ENCODE measurements around the gene PHOX2A. TPM values are rescaled to one million over a fixed set of nuclear protein-coding genes. Genes with fewer than 3 reads are reported as not detected.

PHOX2A gene
- total RNA-seq, 1 experiment from 2014 or later: not detected

- Histone ChIP-seq H3K27me3 (replicated peaks; ENCODE audit: control insufficient read depth, insufficient read depth, low read length) (no peaks in the 10 kb centered on the region), H3K4me3 (ENCODE audit: low read depth, low read length) (no peak overlapping the region), H3K36me3 (ENCODE audit: control insufficient read depth, insufficient read depth, low read length) (peaks cover 22% of the 10 kb centered on the region), H3K4me1 (peaks cover 8% of the 10 kb centered on the region), H3K9me3 (no peaks in the 10 kb centered on the region)
- H3K36me3 Mint-ChIP-seq (ENCODE audit: insufficient read depth, unreplicated experiment): peaks cover 91% of the 10 kb centered on the region
- TF ChIP-seq, protein P1, sequence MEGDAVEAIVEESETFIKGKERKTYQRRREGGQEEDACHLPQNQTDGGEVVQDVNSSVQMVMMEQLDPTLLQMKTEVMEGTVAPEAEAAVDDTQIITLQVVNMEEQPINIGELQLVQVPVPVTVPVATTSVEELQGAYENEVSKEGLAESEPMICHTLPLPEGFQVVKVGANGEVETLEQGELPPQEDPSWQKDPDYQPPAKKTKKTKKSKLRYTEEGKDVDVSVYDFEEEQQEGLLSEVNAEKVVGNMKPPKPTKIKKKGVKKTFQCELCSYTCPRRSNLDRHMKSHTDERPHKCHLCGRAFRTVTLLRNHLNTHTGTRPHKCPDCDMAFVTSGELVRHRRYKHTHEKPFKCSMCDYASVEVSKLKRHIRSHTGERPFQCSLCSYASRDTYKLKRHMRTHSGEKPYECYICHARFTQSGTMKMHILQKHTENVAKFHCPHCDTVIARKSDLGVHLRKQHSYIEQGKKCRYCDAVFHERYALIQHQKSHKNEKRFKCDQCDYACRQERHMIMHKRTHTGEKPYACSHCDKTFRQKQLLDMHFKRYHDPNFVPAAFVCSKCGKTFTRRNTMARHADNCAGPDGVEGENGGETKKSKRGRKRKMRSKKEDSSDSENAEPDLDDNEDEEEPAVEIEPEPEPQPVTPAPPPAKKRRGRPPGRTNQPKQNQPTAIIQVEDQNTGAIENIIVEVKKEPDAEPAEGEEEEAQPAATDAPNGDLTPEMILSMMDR (IDR thresholded peaks at IDR 0.05; ENCODE audit: insufficient read depth in 1 of 2, low read depth in 1 of 2, low read length in 1 of 2, severe bottlenecking in 1 of 2, unreplicated experiment in 1 of 2): no peak
- BruUV-seq (replicated peaks): no TSS peak
- peak in 1 of 2 experiments; percentile 36 for DNase-seq
- H3K4me1 Mint-ChIP-seq (ENCODE audit: low read depth, unreplicated experiment): no peaks in the 10 kb centered on the region
- no peak overlapping the region for H3K4me3 Mint-ChIP-seq (ENCODE audit: unreplicated experiment)
- H3K9me3 Mint-ChIP-seq (ENCODE audit: unreplicated experiment): no peaks in the 10 kb centered on the region
- intact Hi-C loops (cut with micrococcal nuclease; ENCODE audit: unreplicated experiment): no loop called here
- H3K27ac Mint-ChIP-seq (ENCODE audit: unreplicated experiment): no peak overlapping the region
- POLR2A ChIA-PET: no interaction called here
- CTCF ChIA-PET: no interaction called here
- no peaks in the 10 kb centered on the region for H3K27me3 Mint-ChIP-seq (ENCODE audit: insufficient read depth, unreplicated experiment)
Measured at GRCh38 chr11:72231396-72232259, 12.3 kb downstream of the PHOX2A start.

- Histone ChIP-seq H3K4me3 (ENCODE audit: low read depth, low read length) (no peak overlapping the region), H3K27me3 (replicated peaks; ENCODE audit: control insufficient read depth, insufficient read depth, low read length) (no peaks in the 10 kb centered on the region), H3K9me3 (no peaks in the 10 kb centered on the region), H3K36me3 (ENCODE audit: control insufficient read depth, insufficient read depth, low read length) (peaks cover 22% of the 10 kb centered on the region), H3K4me1 (peaks cover 14% of the 10 kb centered on the region)
- TF ChIP-seq, protein P1 (IDR thresholded peaks at IDR 0.05; ENCODE audit: insufficient read depth in 1 of 2, low read depth in 1 of 2, low read length in 1 of 2, severe bottlenecking in 1 of 2, unreplicated experiment in 1 of 2): no peak
- peaks cover 93% of the 10 kb centered on the region for H3K36me3 Mint-ChIP-seq (ENCODE audit: insufficient read depth, unreplicated experiment)
- no peak overlapping the region for H3K27ac Mint-ChIP-seq (ENCODE audit: unreplicated experiment)
- intact Hi-C loops (cut with micrococcal nuclease; ENCODE audit: unreplicated experiment): no loop called here
- ChIA-PET POLR2A (no interaction called here), CTCF (no interaction called here)
- DNase-seq: peak in 1 of 2 experiments; percentile 30
- H3K4me3 Mint-ChIP-seq (ENCODE audit: unreplicated experiment): no peak overlapping the region
- no peaks in the 10 kb centered on the region for H3K27me3 Mint-ChIP-seq (ENCODE audit: insufficient read depth, unreplicated experiment)
- H3K4me1 Mint-ChIP-seq (ENCODE audit: low read depth, unreplicated experiment): no peaks in the 10 kb centered on the region
- H3K9me3 Mint-ChIP-seq (ENCODE audit: unreplicated experiment): no peaks in the 10 kb centered on the region
- no TSS peak for BruUV-seq (replicated peaks)
Measured at GRCh38 chr11:72230764-72231365, 13.1 kb downstream of the PHOX2A start.

- H3K4me1 ChIP-seq: peaks cover 18% of the 10 kb centered on the region
- TF ChIP-seq, protein P1 (IDR thresholded peaks at IDR 0.05; ENCODE audit: insufficient read depth in 1 of 2, low read depth in 1 of 2, low read length in 1 of 2, severe bottlenecking in 1 of 2, unreplicated experiment in 1 of 2): no peak
- ChIA-PET POLR2A (no interaction called here), CTCF (no interaction called here)
- peak in 1 of 2 experiments; percentile 46 for DNase-seq
- intact Hi-C loops (cut with micrococcal nuclease; ENCODE audit: unreplicated experiment): no loop called here
- H3K36me3 Mint-ChIP-seq (ENCODE audit: insufficient read depth, unreplicated experiment): peaks cover 96% of the 10 kb centered on the region
- peaks cover 6% of the 10 kb centered on the region for H3K4me1 Mint-ChIP-seq (ENCODE audit: low read depth, unreplicated experiment)
- no TSS peak for BruUV-seq (replicated peaks)
- no peak overlapping the region for H3K4me3 ChIP-seq (ENCODE audit: low read depth, low read length)
- H3K27me3 ChIP-seq (replicated peaks; ENCODE audit: control insufficient read depth, insufficient read depth, low read length): no peaks in the 10 kb centered on the region
- peaks cover 19% of the 10 kb centered on the region for H3K36me3 ChIP-seq (ENCODE audit: control insufficient read depth, insufficient read depth, low read length)
- no peak overlapping the region for H3K4me3 Mint-ChIP-seq (ENCODE audit: unreplicated experiment)
- H3K9me3 Mint-ChIP-seq (ENCODE audit: unreplicated experiment): no peaks in the 10 kb centered on the region
- no peak overlapping the region for H3K27ac Mint-ChIP-seq (ENCODE audit: unreplicated experiment)
- no peaks in the 10 kb centered on the region for H3K9me3 ChIP-seq
- H3K27me3 Mint-ChIP-seq (ENCODE audit: insufficient read depth, unreplicated experiment): no peaks in the 10 kb centered on the region
Measured at GRCh38 chr11:72229925-72230763, 13.8 kb downstream of the PHOX2A start.

Measured in Caco-2 (cell line).